ENCODE results near the gene COQ8A.

- TF ChIP-seq CTCF (IDR thresholded peaks at IDR 0.05) = no peak
- no peak for TF ChIP-seq POLR2A (IDR thresholded peaks at IDR 0.05)
- no peak for TF ChIP-seq POLR2AphosphoS5 (IDR thresholded peaks at IDR 0.05)
Measured at GRCh38 chr1:227003165-227003564, 63.1 kb downstream of the COQ8A start.
